Progenitor cell of endocrine pancreas (in vitro differentiated cells): ENCODE data around the gene SAMD11. TPM values are rescaled to one million over a fixed set of nuclear protein-coding genes. Genes with fewer than 3 reads are reported as not detected.
A peak's percentile ranks its signal among the peaks of the same experiment; 100 is the strongest.

Source experiments
- DNase-seq: peaks from one replicate; pipeline ENCODE4 v3.0.0; 2021; ENCODE audit warnings: low spot score; ENCODE audit not compliant: unreplicated experiment
- H3K27ac Mint-ChIP-seq: 2 replicates; pipeline ENCODE4 v1.8.0; 2021; ENCODE audit warnings: mild to moderate bottlenecking, moderate library complexity, mixed read lengths
- H3K27me3 Mint-ChIP-seq: 2 replicates; pipeline ENCODE4 v1.8.0; 2021; ENCODE audit warnings: mixed read lengths
- H3K36me3 Mint-ChIP-seq: 2 replicates; pipeline ENCODE4 v1.8.0; 2022; ENCODE audit warnings: mixed read lengths; ENCODE audit not compliant: insufficient read depth
- H3K4me1 Mint-ChIP-seq: 2 replicates; pipeline ENCODE4 v1.8.0; 2021; ENCODE audit warnings: low read depth, mixed read lengths
- H3K4me3 Mint-ChIP-seq: 2 replicates; pipeline ENCODE4 v1.8.0; 2021; ENCODE audit warnings: low read depth, mild to moderate bottlenecking, moderate library complexity, mixed read lengths
- H3K9me3 Mint-ChIP-seq: 2 replicates; pipeline ENCODE4 v1.8.0; 2021; ENCODE audit warnings: low read depth, mixed read lengths
- CTCF ChIP-seq: fragments of 200-600 bp; sonication (generic); IDR thresholded peaks from one replicate; pipeline ENCODE4 v1.5.0; 2021; ENCODE audit warnings: antibody characterized with exemption, mild to moderate bottlenecking; ENCODE audit not compliant: unreplicated experiment
- total RNA-seq: library from RNA; stranded (reverse); gene quantifications from 2 replicates; pipeline ENCODE4 v1.2.1, GENCODE V29; 2021

SAMD11 gene
- total RNA-seq, 1 donor from 2014 or later = 42.9 TPM

GRCh38 chr1:914131-914890 is 9.4 kb upstream of the SAMD11 start:
- no peak for TF ChIP-seq CTCF
- Mint-ChIP-seq H3K4me1 (peaks cover 30% of the 10 kb centered on the region), H3K4me3 (no peak overlapping the region), H3K36me3 (peaks cover 2% of the 10 kb centered on the region), H3K9me3 (no peaks in the 10 kb centered on the region), H3K27ac (no peak overlapping the region), H3K27me3 (peaks cover 51% of the 10 kb centered on the region)
- peak; percentile 8 for DNase-seq

- Mint-ChIP-seq H3K27ac (no peak overlapping the region), H3K4me1 (peaks cover 30% of the 10 kb centered on the region), H3K4me3 (no peak overlapping the region), H3K9me3 (no peaks in the 10 kb centered on the region), H3K27me3 (peaks cover 52% of the 10 kb centered on the region), H3K36me3 (peaks cover 2% of the 10 kb centered on the region)
- no peak for TF ChIP-seq CTCF
- DNase-seq = no peak
Observed at GRCh38 chr1:914891-915280, 8.8 kb upstream of the SAMD11 start.

GRCh38 chr1:915295-916172 is 8.2 kb upstream of the SAMD11 start:
- no peak for DNase-seq
- Mint-ChIP-seq H3K4me1 (peaks cover 32% of the 10 kb centered on the region), H3K9me3 (no peaks in the 10 kb centered on the region), H3K27ac (peak overlapping the region; percentile 45), H3K4me3 (no peak overlapping the region), H3K36me3 (peaks cover 2% of the 10 kb centered on the region), H3K27me3 (peaks cover 55% of the 10 kb centered on the region)
- no peak for TF ChIP-seq CTCF

- Mint-ChIP-seq H3K27ac (peak overlapping the region; percentile 45), H3K36me3 (peaks cover 2% of the 10 kb centered on the region), H3K4me3 (no peak overlapping the region), H3K9me3 (no peaks in the 10 kb centered on the region), H3K27me3 (peaks cover 55% of the 10 kb centered on the region), H3K4me1 (peaks cover 33% of the 10 kb centered on the region)
- no peak for TF ChIP-seq CTCF
- DNase-seq = no peak
Observed at GRCh38 chr1:916173-917075, 7.3 kb upstream of the SAMD11 start.

GRCh38 chr1:917076-917459 is 6.7 kb upstream of the SAMD11 start:
- Mint-ChIP-seq H3K27ac (no peak overlapping the region), H3K9me3 (no peaks in the 10 kb centered on the region), H3K36me3 (peaks cover 3% of the 10 kb centered on the region), H3K27me3 (peaks cover 57% of the 10 kb centered on the region), H3K4me3 (no peak overlapping the region), H3K4me1 (peaks cover 33% of the 10 kb centered on the region)
- no peak for DNase-seq
- TF ChIP-seq CTCF = no peak
